Esophagus muscularis mucosa (tissue), 4 donors: Measurements from ENCODE around the gene LRRC8E. TPM values are rescaled to one million over a fixed set of nuclear protein-coding genes. Genes with fewer than 3 reads are reported as not detected.

ENCODE experiments used
- DNase-seq: peaks from one replicate; pipeline ENCODE4 v3.0.0-alpha.2; 2017; ENCODE audit errors: extremely low spot score
- H3K27ac ChIP-seq, 4 donors: fragments of 200-600 bp; sonication (generic); replicated peaks in 1 of 4; 1 replicate in 3 of 4; 2 replicates in 1 of 4; pipeline ENCODE4 v1.5.1; 2016 to 2019; ENCODE audit warnings: mild to moderate bottlenecking in 1 of 4
- H3K27me3 ChIP-seq, 4 donors: fragments of 200-600 bp; sonication (generic); one replicate each; pipeline versions ENCODE4 v1.5.1 to v1.6.0; 2016 to 2019
- H3K36me3 ChIP-seq, 4 donors: fragments of 200-600 bp; sonication (generic); one replicate each; pipeline ENCODE4 v1.5.1; 2016 to 2019
- H3K4me1 ChIP-seq, 4 donors: fragments of 200-600 bp; sonication (generic); one replicate each; pipeline ENCODE4 v1.5.1; 2016 to 2019
- H3K4me3 ChIP-seq, 4 donors: fragments of 200-600 bp; sonication (generic); 1 replicate in 2 of 4; 2 replicates in 2 of 4; pipeline ENCODE4 v1.5.1; 2016 to 2019; ENCODE audit warnings: mild to moderate bottlenecking in 4 of 4, moderate library complexity in 1 of 4
- H3K9me3 ChIP-seq, 4 donors: fragments of 200-600 bp; sonication (generic); 1 replicate in 3 of 4; 2 replicates in 1 of 4; pipeline ENCODE4 v1.5.1; 2016 to 2019
- CTCF ChIP-seq, 3 experiments: fragments of 200-600 bp in 2 of 3; fragments of 450-650 bp in 1 of 3; sonication (generic) in 2 of 3; IDR thresholded peaks; one replicate each; pipeline ENCODE4 v1.5.1; 2017 to 2019; ENCODE audit warnings: antibody characterized with exemption in 3 of 3, mild to moderate bottlenecking in 2 of 3, moderate library complexity in 1 of 3
- EP300 ChIP-seq: sonication (generic); formaldehyde crosslinking; IDR thresholded peaks from one replicate; pipeline ENCODE4 v1.6.1; 2017; ENCODE audit warnings: antibody characterized with exemption
- POLR2A ChIP-seq: fragments of 450-650 bp; IDR thresholded peaks from one replicate; pipeline ENCODE4 v1.6.1; 2017; ENCODE audit warnings: antibody characterized with exemption, moderate library complexity, mild to moderate bottlenecking, low read depth
- POLR2AphosphoS5 ChIP-seq, 2 donors: sonication (generic); formaldehyde crosslinking; IDR thresholded peaks; one replicate each; pipeline ENCODE4 v1.6.1; 2017; ENCODE audit warnings: antibody characterized with exemption in 2 of 2
- WGBS: methylation state at CpG from one replicate; pipeline ENCODE4 v1.1.5; 2018; 5-methylcytosine and 5-hydroxymethylcytosine counted together
- intact Hi-C: fragments of 100-400 bp; cut with DNase I; formaldehyde crosslinking; loops from one replicate; pipeline ENCODE4 v1.15.1; 2023
- total RNA-seq, 4 donors: library from RNA; depleted of rRNA; stranded (reverse); fragments of >200 nt; gene quantifications; one replicate each; pipeline versions ENCODE4 v1.1.0 to v1.2.1, GENCODE V29; 2016

LRRC8E gene
- total RNA-seq, 4 donors from 2014 or later = 0.33 to 1.0 (median 0.46) TPM; not detected in 1

GRCh38 chr19:7843521-7843920 lies 44.8 kb upstream of the LRRC8E start:
- WGBS = 88% methylated on average over 6 of the region's 6 CpGs
- Histone ChIP-seq H3K4me1 (no peaks in the 10 kb centered on the region), H3K4me3 (no peak overlapping the region), H3K27ac (no peak overlapping the region), H3K27me3 (no peaks in the 10 kb centered on the region), H3K36me3 (peaks cover 0 to 6% (median 0%) of the 10 kb centered on the region in 4 donors), H3K9me3 (no peaks in the 10 kb centered on the region)
- TF ChIP-seq EP300 = no peak
- no peak for TF ChIP-seq POLR2AphosphoS5 (IDR thresholded peaks at IDR 0.05)
- TF ChIP-seq POLR2A = no peak
- TF ChIP-seq CTCF (IDR thresholded peaks at IDR 0.05) = no peak
- intact Hi-C loops = no loop called here
- DNase-seq = no peak

GRCh38 chr19:7844405-7844804 lies 43.9 kb upstream of the LRRC8E start:
- Histone ChIP-seq H3K4me1 (no peaks in the 10 kb centered on the region), H3K9me3 (no peaks in the 10 kb centered on the region), H3K27me3 (no peaks in the 10 kb centered on the region), H3K27ac (no peak overlapping the region), H3K36me3 (peaks cover 0 to 15% (median 4%) of the 10 kb centered on the region in 4 donors), H3K4me3 (no peak overlapping the region)
- intact Hi-C loops = no loop called here
- no peak for DNase-seq
- 59% methylated on average over 3 of the region's 5 CpGs for WGBS
- TF ChIP-seq CTCF (IDR thresholded peaks at IDR 0.05) (no peak), EP300 (no peak), POLR2A (no peak), POLR2AphosphoS5 (IDR thresholded peaks at IDR 0.05) (no peak)

GRCh38 chr19:7844951-7845350 lies 43.4 kb upstream of the LRRC8E start:
- intact Hi-C loops = no loop called here
- Histone ChIP-seq H3K4me1 (peaks cover 0 to 2% (median 0%) of the 10 kb centered on the region in 4 donors), H3K27me3 (no peaks in the 10 kb centered on the region), H3K27ac (no peak overlapping the region), H3K4me3 (no peak overlapping the region), H3K36me3 (peaks cover 0 to 16% (median 4%) of the 10 kb centered on the region in 4 donors), H3K9me3 (no peaks in the 10 kb centered on the region)
- TF ChIP-seq CTCF (IDR thresholded peaks at IDR 0.05) (no peak), POLR2AphosphoS5 (IDR thresholded peaks at IDR 0.05) (no peak), POLR2A (no peak), EP300 (no peak)
- WGBS = 80% methylated on average over 10 of the region's 10 CpGs
- no peak for DNase-seq

- peaks cover 0 to 16% (median 6%) of the 10 kb centered on the region in 4 donors for H3K36me3 ChIP-seq
- H3K4me3 ChIP-seq = no peak overlapping the region
- no peaks in the 10 kb centered on the region for H3K9me3 ChIP-seq
- no peaks in the 10 kb centered on the region for H3K27me3 ChIP-seq
- intact Hi-C loops = no loop called here
- H3K27ac ChIP-seq = no peak overlapping the region
- H3K4me1 ChIP-seq = peaks cover 0 to 7% (median 0%) of the 10 kb centered on the region in 4 donors
- no peak for TF ChIP-seq POLR2AphosphoS5 (IDR thresholded peaks at IDR 0.05)
- DNase-seq = no peak
- WGBS = 93% methylated on average over 8 of the region's 20 CpGs
Measured at GRCh38 chr19:7845390-7846154, 42.7 kb upstream of the LRRC8E start.

- WGBS = 82% methylated on average over 4 of the region's 19 CpGs
- TF ChIP-seq POLR2A = no peak
- no peak for TF ChIP-seq POLR2AphosphoS5 (IDR thresholded peaks at IDR 0.05)
- no peak for TF ChIP-seq CTCF (IDR thresholded peaks at IDR 0.05)
- TF ChIP-seq EP300 = no peak
- Histone ChIP-seq H3K9me3 (no peaks in the 10 kb centered on the region), H3K27me3 (no peaks in the 10 kb centered on the region), H3K27ac (no peak overlapping the region), H3K4me3 (no peak overlapping the region), H3K36me3 (peaks cover 0 to 16% (median 6%) of the 10 kb centered on the region in 4 donors), H3K4me1 (peaks cover 0 to 7% (median 0%) of the 10 kb centered on the region in 4 donors)
- no peak for DNase-seq
- intact Hi-C loops = no loop called here
Measured at GRCh38 chr19:7846155-7846646, 42.1 kb upstream of the LRRC8E start.
